Pulmonary artery endothelial cell (primary cell): ENCODE data around the gene HTD2. TPM values are rescaled to one million over a fixed set of nuclear protein-coding genes. Genes with fewer than 3 reads are reported as not detected.

Experiments
- DNase-seq: peaks from one replicate; pipeline ENCODE4 v3.0.0-alpha.2; 2011; ENCODE audit warnings: low read depth, low spot score
- total RNA-seq: library from RNA; depleted of rRNA; stranded (reverse); fragments of >200 nt; gene quantifications from 2 replicates; pipeline ENCODE4 v1.2.3, GENCODE V29; 2014

HTD2 gene
- total RNA-seq, 1 donor from 2014 or later, result 5.4 TPM

DNA sequence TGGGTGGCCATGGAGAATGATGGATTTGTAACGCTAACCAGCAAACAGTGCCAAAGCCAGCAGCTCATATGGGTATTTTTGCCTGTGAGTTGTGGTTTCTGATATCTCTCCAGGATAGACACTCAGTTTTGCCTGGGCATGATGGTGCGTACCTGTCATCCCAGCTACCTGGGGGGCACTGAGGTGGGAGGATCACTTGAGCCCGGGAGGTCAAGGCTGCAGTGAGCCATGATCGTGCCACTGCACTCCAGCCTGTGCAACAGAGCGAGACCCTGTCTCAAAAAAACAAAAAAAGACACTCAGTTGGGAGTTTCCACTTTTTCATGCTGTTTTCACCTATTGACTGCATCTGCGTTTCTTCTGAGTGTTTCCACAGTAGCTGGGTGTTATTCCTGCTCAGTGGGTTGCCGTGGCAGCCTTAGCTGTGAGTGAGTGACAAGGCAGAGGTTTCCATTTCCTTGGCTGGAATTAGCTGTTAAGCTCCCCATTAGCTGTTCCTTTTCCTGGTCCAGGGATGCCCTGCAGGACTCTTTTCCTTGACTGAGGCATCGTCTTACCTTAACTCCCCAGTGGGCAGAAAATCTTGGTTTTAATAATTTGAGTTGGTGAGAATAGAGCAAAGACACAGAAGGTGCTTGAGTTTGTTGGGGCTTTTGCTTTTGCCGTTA lies 14.5 kb upstream of the HTD2 start:
- DNase-seq, result no peak

- DNase-seq, result no peak
Observed at GRCh38 chr3:58292866-58293265, 13.5 kb upstream of the HTD2 start.

DNA sequence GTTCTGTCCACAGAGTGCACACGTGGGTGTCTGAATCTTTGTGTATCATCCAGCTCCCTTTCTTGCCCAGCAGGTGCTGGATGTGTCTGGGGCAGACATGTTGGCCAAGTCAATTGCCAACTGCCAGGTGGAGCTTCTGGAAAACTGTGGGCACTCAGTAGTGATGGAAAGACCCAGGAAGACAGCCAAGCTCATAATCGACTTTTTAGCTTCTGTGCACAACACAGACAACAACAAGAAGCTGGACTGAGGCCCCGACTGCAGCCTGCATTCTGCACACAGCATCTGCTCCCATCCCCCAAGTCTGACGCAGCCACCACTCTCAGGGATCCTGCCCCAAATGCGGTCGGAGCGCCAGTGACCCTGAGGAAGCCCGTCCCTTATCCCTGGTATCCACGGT lies 12.8 kb upstream of the HTD2 start:
- no peak for DNase-seq

DNA sequence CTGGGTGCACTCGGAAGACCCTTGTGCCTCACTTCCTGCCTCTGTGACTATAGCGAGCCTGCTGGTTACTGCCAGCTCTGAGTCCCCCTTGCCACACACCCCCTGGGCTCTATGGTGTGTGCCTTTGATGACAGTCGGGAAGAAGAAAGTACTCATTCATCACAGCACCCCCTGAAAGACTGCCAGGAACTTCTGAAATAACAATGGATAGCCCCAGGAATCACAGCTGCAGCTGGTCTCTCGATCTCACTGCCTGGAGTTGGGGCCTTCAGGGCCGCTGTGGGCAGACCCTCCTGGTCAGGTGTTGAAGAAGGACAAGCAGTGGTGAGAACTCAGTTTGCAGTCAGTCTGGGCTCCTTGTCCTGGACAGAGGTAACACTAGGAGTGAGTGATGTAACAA lies 10.1 kb upstream of the HTD2 start:
- DNase-seq, result no peak

DNA sequence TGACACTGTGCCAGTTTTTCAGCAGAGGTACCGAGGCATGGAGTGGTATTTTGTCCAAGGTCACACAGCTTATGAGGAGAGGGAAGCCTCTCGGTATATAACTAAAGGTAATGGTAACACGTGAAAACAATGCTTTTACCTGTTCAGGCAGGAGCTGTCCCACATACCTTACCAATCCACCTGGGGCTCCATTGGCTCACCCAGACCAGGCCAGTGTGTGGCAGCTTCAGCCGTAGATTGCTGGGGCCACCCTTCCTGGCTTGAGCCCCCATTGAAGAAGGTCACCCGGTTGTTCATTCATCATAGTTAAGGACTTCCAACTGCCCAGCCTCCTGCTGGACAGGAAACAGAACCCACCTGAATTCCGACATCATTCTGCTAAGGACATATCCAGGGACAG lies 9.5 kb upstream of the HTD2 start:
- DNase-seq, result no peak

- no peak for DNase-seq
Observed at GRCh38 chr3:58298190-58298589, 8.1 kb upstream of the HTD2 start.

DNA sequence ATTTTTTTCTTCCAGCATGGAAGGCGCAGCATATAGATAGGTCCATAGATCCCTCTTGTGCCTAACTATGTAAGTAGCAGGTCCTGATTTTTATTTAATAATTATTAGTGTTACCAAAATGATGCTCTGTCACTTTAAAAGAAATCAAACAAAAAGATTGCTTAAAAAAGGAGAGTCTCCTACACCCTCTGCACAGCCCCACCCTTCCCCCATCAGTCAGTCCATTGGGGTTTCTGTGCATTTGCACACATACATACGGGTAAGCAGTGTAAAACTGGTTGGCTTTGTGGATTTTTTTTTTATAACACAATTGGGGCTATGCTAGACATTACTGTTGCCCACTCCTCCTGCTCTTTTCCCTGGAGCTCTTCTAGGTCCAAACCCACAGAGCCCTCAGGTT lies 7.2 kb upstream of the HTD2 start:
- DNase-seq, result no peak

- DNase-seq, result peak; percentile 27
Observed at GRCh38 chr3:58299839-58300516, 6.3 kb upstream of the HTD2 start.

DNA sequence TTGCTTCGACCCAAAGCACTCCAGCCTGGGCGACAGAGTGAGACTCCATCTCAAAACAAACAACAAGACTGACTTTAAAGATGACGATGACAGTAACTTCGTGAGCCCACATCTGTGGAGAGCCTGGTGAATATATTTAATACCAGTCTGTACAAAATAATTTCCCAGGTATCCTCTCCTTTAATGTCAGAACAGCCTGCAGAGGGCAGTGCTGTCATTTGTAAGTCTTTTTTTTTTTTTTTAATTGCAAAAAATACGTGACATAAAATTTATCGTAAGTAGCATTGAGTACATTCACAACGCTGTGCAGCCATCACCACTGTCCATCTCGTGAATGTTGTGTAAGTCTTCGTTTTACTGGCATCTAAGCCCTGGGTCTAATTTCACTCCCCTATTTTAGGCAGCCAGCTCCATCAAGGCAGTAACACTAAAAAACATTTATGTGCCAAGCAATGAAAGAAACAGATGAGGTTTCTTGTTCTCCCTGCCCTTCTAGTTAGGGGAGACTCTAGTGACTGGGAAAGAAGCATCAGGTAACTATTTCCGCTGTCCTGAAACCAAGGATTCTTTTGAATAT lies 1.4 kb downstream of the HTD2 start:
- DNase-seq, result peak; percentile 44

GRCh38 chr3:58308728-58309127 lies 2.4 kb downstream of the HTD2 start:
- no peak for DNase-seq

DNA sequence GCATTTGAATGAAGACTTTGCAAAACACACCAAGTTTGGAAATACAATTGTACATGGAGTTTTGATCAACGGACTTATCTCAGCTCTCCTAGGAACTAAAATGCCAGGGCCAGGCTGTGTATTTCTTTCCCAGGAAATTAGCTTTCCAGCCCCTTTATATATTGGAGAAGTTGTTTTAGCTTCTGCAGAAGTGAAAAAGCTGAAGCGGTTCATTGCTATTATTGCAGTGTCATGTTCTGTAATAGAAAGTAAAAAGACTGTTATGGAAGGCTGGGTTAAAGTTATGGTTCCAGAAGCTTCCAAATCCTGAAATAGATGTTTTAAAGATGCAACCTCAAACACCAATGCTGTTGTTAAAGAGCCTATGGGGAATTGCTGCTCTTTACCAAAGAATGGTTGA lies 11.5 kb downstream of the HTD2 start:
- DNase-seq, result no peak

DNA sequence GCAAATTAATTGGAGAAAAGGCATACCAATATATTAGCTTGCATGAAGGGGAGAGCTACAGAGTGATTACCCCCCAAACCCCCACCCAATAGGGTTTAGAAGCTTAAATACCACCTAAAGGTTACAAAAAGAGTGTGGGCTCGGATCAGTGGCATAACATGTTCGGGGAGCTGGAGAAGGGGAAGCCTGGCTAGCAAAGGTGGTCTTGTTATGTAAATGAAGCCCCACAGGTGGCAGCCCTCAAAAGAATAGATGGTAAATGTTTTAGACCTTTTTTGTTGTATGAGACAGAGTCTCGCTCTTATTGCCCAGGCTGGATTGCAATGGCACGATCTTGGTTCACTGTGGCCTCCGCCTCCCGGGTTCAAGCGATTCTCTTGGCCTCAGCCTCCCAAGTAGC lies 15.5 kb downstream of the HTD2 start:
- no peak for DNase-seq

DNA sequence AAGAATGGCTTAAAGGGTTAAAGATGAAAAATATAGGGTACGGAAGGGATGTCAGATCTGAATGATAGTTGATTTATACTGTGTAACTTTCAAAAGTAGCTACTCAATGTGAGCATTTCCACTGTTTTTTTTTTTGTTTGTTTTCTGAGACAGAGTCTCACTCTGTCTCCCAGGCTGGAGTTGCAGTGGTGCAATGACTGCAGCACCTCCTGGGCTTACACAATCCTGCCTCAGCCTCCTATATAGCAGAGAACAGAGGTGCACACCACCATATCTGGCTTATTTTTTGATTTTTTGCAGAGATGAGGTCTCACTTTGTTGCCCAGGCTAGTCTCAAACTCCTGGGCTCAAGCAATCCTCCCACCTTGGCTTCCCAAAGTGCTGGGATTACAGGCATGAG lies 16.5 kb downstream of the HTD2 start:
- DNase-seq, result no peak

DNA sequence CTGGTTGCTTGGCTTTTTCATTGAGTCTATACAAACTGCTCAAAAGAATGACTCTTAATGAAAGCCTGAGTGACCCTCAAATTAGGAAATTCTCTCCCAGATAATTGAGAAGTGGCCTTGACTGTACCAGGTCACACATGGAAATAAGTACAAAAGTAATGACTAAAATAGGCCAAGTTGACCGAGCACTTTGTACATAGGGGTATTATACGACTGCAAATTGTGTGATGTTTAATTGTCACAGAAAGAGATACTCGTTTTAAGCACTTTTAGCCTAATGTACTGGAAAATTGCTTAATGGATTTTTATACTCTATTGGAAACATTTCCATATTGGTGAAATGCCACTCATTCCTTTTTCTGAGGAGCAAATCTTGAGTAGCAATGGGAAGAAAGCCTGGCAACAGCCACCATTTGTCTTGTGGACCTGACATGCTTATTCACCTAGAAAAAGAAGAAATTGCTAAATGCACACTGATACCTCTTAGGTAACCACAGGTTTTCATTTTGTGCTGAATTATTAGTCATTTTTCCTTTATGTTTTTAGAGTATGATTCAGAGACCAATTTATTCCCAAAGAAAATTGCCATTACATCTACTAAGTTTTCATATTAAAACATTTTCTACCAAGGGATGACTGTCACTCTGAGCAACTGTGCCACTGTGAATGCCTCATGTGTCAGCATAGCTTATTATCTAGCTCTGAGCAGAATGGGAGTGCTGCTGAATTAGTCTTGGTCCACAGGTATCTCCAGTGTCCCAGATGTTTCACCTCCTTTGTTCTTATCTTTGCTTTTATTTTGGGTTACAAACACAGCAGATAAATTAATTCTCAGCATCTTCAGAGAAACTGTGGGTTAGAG lies 17.4 kb downstream of the HTD2 start:
- DNase-seq, result no peak

- peak; percentile 49 for DNase-seq
Observed at GRCh38 chr3:58324391-58325390, 18.4 kb downstream of the HTD2 start.

DNA sequence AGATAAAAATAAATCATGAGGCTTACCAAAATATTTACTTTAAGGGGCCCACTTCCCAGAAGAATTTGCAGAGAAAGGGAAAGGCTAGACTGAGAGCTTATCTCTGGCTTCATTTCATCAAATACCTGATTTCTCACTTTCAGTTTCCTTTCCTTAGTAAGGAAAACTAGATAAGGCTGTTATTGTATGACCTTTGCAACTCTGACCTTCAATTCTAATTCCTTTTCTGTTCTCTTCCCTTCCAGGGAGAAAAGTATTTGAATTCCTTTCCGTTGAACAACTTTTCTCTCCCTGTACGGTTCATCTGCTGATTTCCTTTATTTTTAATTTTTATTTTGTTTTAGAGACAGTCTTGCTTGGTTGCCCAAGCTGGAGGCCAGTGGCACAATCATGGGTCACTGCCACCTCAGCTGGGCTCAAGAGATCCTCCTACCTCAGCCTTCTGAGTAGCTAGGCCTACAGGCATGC lies 19.2 kb downstream of the HTD2 start:
- no peak for DNase-seq

DNA sequence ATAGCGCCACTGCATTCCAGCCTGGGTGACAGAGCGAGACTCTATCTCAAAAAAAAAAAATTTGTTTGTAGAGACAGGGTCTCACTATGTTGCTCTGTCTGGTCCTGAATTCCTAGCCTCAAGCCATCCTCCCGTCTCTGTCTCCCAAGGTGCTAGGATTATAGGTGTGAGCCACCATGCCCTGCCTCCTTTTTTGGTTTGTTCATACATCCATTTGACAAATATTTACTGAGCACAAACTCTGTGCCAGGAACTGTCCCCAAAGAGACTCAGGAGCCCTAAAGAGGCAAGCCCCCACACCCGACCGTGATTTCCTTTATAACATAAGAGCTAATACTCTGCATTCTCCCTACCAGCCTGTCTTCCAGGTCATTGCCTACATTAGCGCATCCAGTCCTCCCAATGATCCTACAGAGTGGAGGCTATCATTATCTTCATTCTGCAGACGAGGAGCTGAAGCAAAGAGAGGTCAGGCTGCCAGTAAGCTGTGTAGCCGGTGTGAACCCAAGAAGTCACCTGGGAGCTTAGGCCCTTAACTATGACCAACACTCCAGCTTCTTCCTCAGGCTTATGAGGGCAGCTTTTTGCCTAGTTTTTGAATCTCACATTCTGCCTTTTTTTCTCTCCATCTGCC lies 20.1 kb downstream of the HTD2 start:
- DNase-seq, result no peak

GRCh38 chr3:58329150-58329921 lies 23.0 kb downstream of the HTD2 start:
- DNase-seq, result no peak

- no peak for DNase-seq
Observed at GRCh38 chr3:58329922-58330413, 23.6 kb downstream of the HTD2 start.
